GM18517 (cell line): ENCODE measurements around the gene SPINK9.
"Not testable (repeated sequence)": the region's sequence is repeated elsewhere in the genome, so short reads cannot be mapped to it uniquely, and the experiment has no call there.

Experiments
- ATAC-seq: cut with Tn5 transposase; IDR thresholded peaks from one replicate; pipeline ENCODE4 v1.9.1; 2021; ENCODE audit warnings: mild to moderate bottlenecking, moderate library complexity; ENCODE audit not compliant: unreplicated experiment

The SPINK9 gene, protein sequence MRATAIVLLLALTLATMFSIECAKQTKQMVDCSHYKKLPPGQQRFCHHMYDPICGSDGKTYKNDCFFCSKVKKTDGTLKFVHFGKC

DNA sequence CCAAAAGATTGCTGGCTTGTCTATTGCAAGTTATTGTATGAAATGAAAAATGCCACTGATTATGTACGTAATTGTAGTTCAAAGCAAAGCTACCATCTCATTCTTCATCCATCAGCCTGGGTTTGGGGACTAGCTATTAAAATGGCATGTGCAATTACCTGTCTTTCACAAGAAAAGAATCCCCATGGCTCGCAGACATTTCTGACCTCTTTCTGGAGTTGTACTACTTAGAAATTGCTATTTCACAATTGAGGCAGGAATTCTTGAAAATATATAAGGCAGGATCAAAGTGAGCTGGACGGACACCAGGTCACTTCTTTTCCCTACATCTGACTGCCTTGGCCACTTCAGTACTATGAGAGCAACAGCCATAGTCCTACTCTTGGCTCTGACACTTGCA is at the start of gene SPINK9:
Gene SPINK9 (plus strand): TSS at position 301 of the 400 bp plus-strand sequence. CDS start 55 bp downstream, at position 356.
- no peak for ATAC-seq

DNA sequence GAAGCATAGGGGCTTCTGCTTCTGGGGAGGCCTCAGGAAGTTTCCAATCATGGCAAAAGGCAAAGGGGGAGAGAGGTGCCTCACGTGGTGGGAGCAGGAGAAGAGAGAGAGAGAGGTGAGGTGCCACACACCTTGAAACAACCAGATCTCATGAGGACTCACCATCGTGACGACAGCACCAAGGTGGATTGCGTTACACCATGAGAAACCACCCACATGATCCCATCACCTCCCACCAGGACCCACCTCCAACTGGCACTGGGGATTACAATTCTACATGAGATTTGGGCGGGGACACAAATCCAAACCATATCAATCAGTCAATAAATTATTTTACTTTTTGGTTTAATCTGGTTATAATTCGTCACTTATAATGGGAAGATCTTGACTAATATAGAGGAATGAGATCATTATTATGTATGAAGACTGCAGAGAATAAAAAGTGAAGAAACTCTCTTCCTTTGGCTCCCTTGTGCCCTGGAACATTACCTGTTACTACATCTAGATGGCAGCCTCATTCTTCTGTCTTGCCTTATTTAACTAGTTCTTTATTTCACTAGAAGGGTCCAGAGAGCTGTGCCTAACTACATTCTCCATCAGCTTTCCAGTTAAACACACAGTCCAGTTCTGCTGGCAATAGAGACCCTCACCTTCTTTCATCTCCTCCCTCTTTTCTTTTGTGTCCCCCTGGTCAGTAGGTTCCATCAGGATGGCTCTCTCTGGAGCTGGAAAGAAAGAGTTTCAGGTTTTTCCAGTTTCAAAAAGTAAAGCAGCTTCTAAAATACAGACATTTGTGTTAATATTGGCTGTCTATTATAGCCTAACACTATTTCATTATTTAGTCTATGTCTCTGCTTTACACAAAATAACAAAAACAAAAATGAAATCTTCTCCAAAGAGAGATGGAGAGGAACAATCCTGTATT is 44.8 kb upstream of the SPINK9 start:
- ATAC-seq: peak; percentile 57

GRCh38 chr5:148297731-148298130 is 37.6 kb upstream of the SPINK9 start:
- ATAC-seq: no peak

- ATAC-seq: no peak
Measured at GRCh38 chr5:148306446-148306845, 28.9 kb upstream of the SPINK9 start.

DNA sequence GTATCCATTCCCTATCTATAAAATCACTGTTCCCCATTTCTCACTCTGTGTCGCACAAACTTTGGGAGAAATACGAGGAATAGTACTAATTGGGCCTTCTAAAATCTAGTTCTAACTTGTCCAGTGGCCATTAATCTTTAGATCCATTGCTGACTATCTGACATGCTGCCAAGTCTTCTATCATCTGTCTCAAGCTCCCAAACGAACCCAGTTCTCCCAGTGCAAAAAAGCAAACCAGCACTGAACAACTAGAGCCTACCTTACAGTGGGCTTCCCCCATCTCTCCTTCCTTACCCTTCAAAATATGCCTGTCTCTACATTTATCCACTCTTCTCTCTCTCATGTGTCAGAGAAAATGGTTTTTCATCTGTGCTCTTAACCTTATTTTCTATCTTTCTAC is 26.3 kb upstream of the SPINK9 start:
- ATAC-seq: no peak

- ATAC-seq: no peak
Measured at GRCh38 chr5:148309746-148310145, 25.6 kb upstream of the SPINK9 start.

GRCh38 chr5:148311484-148311883 is 23.9 kb upstream of the SPINK9 start:
- ATAC-seq: no peak

DNA sequence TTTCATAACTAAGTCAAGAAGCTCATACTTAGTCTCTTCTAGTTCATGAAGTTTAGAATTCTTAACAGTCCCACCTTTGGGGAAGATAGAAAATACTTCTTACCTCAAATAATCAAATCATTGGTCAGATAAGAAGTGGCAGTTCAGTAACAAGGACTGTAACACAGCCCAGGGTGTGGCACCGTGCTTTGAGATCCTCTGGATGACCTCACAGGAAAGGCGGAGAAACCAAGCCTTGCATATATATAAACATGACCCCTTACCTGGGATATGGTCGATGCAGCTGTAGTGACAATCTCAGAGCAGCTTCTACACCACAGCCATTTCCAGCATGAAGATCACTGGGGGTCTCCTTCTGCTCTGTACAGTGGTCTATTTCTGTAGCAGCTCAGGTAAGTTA is 23.2 kb upstream of the SPINK9 start, which contains the start of gene SPINK7:
Gene SPINK7 (plus strand): TSS at position 271 of the 400 bp plus-strand sequence. CDS start 61 bp downstream, at position 332.
- ATAC-seq: no peak

DNA sequence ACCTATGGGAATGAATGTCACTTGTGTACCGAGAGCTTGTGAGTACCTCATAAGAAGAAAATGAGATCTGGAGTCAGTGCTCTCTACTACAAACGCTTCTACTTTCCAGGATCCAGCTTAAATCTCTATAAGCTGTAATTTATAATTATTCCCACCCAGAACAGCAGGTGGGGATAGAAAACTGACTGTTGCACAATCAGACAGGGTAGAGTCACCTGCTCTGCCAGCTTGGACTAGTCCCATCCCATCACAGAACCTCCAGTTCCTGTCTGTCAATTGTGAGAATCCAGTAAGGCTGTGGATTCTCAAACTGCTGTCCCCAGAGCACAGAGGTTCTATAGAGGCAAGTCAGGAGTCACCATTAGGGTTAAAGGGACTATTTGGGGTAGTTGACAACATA is 21.2 kb upstream of the SPINK9 start:
- ATAC-seq: no peak

DNA sequence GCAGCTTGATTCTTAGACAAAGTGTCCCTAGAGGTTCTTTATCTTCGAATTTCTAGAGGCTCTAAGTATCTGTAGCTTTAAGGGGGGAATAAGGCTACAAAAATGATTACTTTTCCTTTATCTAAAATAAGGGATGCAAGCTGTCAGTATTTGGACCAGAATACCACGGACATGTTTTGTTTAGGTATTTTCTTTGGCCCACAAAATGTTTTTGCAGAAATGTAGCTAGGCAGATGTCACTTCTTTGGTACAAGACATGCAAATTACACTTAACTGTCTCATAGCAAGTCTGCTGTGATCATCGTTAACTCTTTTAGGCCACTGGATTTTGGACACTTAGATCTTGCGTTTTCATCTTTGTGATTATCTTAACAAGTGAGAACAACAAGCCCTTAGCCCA is 20.6 kb upstream of the SPINK9 start:
- ATAC-seq: no peak

DNA sequence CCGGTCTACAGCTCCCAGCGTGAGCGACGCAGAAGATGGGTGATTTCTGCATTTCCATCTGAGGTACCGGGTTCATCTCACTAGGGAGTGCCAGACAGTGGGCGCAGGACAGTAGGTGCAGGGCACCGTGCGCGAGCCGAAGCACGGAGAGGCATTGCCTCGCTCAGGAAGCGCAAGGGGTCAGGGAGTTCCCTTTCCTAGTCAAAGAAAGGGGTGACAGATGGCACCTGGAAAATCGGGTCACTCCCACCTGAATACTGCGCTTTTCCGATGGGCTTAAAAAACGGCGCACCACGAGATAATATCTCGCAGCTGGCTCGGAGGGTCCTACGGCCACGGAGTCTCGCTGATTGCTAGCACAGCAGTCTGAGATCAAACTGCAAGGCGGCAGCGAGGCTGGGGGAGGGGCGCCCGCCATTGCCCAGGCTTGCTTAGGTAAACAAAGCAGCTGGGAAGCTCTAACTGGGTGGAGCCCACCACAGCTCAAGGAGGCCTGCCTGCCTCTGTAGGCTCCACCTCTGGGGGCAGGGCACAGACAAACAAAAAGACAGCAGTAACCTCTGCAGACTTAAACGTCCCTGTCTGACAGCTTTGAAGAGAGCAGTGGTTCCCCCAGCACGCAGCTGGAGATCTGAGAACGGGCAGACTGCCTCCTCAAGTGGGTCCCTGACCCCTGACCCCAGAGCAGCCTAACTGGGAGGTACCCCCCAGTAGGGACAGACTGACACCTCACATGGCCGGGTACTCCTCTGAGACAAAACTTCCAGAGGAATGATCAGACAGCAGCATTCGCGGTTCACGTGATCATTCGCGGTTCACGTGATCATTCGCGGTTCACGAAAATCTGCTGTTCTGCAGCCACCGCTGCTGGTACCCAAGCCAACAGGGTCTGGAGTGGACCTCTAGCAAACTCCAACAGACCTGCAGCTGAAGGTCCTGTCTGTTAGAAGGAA is 15.1 kb upstream of the SPINK9 start:
- not testable (repeated sequence) for ATAC-seq

DNA sequence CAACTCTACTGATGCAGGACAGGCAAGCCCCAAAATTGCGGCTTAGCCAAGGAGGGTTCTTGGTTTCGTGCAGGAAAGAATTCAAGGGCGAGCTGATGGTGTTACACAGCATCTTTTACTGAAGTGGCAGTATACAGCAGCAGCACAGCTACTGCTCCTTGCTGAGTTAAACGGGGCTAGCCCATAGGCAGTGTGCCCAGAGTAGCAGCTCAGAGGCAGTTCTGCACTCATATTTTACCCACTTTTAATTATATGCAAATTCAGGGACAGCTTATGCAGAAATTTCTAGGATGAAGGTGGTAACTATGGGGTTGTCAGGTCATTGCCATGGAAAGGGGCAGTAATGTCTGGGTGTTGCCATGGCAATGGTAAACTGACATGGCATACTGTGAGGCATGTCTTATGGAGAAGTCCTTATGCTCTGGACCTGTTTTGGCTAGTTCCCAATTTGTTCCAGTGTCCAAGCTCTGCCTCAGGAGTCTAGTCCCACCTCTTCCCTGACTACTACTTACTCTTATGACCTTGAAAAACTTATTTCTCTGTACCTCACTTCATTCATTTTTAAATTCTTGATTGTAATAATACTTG is 2.0 kb upstream of the SPINK9 start:
- ATAC-seq: no peak

- ATAC-seq: no peak
Measured at GRCh38 chr5:148336704-148337435, 1.5 kb downstream of the SPINK9 start.

DNA sequence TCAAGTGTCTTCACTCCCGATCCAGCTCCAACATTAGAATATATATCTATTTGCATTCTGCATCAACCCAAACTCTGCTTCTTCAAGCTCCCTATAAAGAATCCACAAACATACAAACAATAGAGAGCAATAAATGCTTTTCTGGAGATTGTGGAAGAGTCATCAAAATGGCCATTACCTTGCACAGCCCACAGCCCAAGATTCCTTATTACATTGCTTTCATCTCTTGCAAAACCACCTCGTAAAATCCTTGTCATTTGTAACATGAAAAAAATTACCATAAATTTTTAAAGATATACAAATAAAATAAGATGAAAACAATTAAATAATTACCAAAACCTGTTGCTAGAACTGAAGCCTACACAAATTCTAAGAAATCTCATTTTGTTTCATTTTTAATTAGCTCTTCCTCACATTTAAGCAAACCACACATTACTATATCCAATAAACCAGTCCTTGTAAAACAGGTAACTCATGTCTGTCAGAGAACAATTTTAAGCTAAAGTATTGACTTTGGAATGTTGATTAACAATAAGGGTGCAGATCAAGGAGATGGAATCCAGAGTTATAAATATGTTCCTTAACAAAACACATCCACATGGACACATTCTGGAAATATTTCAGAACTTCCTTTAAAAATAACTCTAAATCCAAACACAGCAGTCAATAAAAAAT is 7.1 kb downstream of the SPINK9 start:
- no peak for ATAC-seq

GRCh38 chr5:148343046-148343407 is 7.7 kb downstream of the SPINK9 start:
- no peak for ATAC-seq

- no peak for ATAC-seq
Measured at GRCh38 chr5:148343603-148344487, 8.5 kb downstream of the SPINK9 start.

DNA sequence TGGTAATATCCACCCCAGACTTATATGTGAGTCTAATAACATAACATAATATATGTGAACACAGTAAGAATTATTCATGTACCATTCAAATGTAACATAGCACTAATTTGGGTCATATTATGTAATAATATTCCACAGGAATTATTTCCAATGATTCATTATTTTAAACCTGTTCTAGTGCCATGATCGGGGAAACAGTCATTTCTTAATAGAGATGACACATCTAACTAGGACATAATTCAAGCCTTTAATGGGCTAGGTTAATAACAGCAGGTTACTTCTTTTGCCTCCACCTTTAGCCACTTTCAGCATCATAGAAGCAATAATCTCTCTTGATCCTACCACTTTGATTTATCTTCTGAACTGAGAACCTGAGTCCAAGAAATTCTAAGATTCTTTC is 12.3 kb downstream of the SPINK9 start:
- no peak for ATAC-seq

GRCh38 chr5:148352696-148353095 is 17.3 kb downstream of the SPINK9 start:
- no peak for ATAC-seq

DNA sequence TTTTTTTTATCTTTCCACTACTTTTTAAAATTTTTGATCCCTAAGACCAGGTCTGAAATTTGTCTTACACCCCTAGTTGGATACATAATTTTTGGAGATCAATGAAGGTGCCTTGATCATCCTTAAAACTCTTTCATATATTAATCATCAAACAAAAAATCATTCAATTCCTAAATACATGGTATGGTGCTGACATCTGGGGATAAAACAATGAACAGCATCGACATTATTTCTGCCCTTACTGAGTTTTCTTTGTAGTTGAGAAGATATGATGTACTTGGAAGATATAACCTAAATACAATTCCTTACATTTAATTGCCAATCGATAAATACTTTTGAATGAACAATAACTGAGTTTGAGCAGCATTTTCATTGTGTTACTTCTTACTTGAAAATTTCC is 18.3 kb downstream of the SPINK9 start:
- no peak for ATAC-seq
